GM13977 (cell line): ENCODE measurements around the gene GTF2H4.
A peak's percentile ranks its signal among the peaks of the same experiment; 100 is the strongest.
"Not testable (repeated sequence)": the region's sequence is repeated elsewhere in the genome, so short reads cannot be mapped to it uniquely, and the experiment has no call there.

Experiments used
- DNase-seq: peaks from one replicate; pipeline ENCODE4 v3.0.0; 2012; ENCODE audit warnings: low spot score
- CTCF ChIP-seq: IDR thresholded peaks from 2 replicates; pipeline ENCODE4 v1.5.1; 2012; ENCODE audit warnings: mild to moderate bottlenecking, control low read depth; ENCODE audit not compliant: insufficient read depth; ENCODE audit errors: extremely low read depth, missing control alignments
- in situ Hi-C: fragments of 300-500 bp; cut with MboI; formaldehyde crosslinking; loops from one replicate; pipeline ENCODE4 v1.12.0; 2022; ENCODE audit warnings: low sequenced_read_pairs, low pct_unique_long_range_greater_than_20kb, mixed read lengths, inconsistent platforms; ENCODE audit not compliant: unreplicated experiment

GTF2H4 gene

GRCh38 chr6:30895343-30895742 is 12.7 kb upstream of the GTF2H4 start:
- no peak for TF ChIP-seq CTCF
- DNase-seq: no peak
- in situ Hi-C loops: no loop called here

- DNase-seq: no peak
- in situ Hi-C loops: no loop called here
- TF ChIP-seq CTCF: peak; percentile 0
Measured at GRCh38 chr6:30896541-30896940, 11.5 kb upstream of the GTF2H4 start.

- no peak for DNase-seq
- in situ Hi-C loops: no loop called here
- peak; percentile 1 for TF ChIP-seq CTCF
Measured at GRCh38 chr6:30897882-30898281, 10.1 kb upstream of the GTF2H4 start.

GRCh38 chr6:30898750-30899360 is 9.2 kb upstream of the GTF2H4 start:
- in situ Hi-C loops: no loop called here
- no peak for TF ChIP-seq CTCF
- DNase-seq: no peak

- peak; percentile 62 for DNase-seq
- in situ Hi-C loops: no loop called here
- no peak for TF ChIP-seq CTCF
Measured at GRCh38 chr6:30900863-30901417, 7.1 kb upstream of the GTF2H4 start.

- in situ Hi-C loops: no loop called here
- no peak for TF ChIP-seq CTCF
- no peak for DNase-seq
Measured at GRCh38 chr6:30901436-30901835, 6.6 kb upstream of the GTF2H4 start.

GRCh38 chr6:30902196-30902595 is 5.8 kb upstream of the GTF2H4 start:
- DNase-seq, in situ Hi-C loops: not testable (repeated sequence)
